Measurements from ENCODE around the gene CTBP2.

The CTBP2 gene

GRCh38 chr10:125092564-125093031, 67.8 kb downstream of the CTBP2 start:
- TF ChIP-seq, protein P1, sequence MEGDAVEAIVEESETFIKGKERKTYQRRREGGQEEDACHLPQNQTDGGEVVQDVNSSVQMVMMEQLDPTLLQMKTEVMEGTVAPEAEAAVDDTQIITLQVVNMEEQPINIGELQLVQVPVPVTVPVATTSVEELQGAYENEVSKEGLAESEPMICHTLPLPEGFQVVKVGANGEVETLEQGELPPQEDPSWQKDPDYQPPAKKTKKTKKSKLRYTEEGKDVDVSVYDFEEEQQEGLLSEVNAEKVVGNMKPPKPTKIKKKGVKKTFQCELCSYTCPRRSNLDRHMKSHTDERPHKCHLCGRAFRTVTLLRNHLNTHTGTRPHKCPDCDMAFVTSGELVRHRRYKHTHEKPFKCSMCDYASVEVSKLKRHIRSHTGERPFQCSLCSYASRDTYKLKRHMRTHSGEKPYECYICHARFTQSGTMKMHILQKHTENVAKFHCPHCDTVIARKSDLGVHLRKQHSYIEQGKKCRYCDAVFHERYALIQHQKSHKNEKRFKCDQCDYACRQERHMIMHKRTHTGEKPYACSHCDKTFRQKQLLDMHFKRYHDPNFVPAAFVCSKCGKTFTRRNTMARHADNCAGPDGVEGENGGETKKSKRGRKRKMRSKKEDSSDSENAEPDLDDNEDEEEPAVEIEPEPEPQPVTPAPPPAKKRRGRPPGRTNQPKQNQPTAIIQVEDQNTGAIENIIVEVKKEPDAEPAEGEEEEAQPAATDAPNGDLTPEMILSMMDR (IDR thresholded peaks at IDR 0.05; ENCODE audit: low read depth, low read length): no peak
- no peak overlapping the region for H3K4me3 ChIP-seq (replicated peaks in 1 of 2; ENCODE audit: low read depth in 2 of 2, low read length in 2 of 2)
- no peak for DNase-seq (ENCODE audit: low read depth in 2 of 2)

GRCh38 chr10:125091891-125092290, 68.5 kb downstream of the CTBP2 start:
- TF ChIP-seq, protein P1 (IDR thresholded peaks at IDR 0.05; ENCODE audit: low read depth, low read length): no peak
- H3K4me3 ChIP-seq (replicated peaks in 1 of 2; ENCODE audit: low read depth in 2 of 2, low read length in 2 of 2): no peak overlapping the region
- peak in 1 of 2 donors; percentile 60 for DNase-seq (ENCODE audit: low read depth in 2 of 2)

GRCh38 chr10:125089469-125089868, 70.9 kb downstream of the CTBP2 start:
- peak in 1 of 2 donors; percentile 23 for DNase-seq (ENCODE audit: low read depth in 2 of 2)
- no peak overlapping the region for H3K4me3 ChIP-seq (replicated peaks in 1 of 2; ENCODE audit: low read depth in 2 of 2, low read length in 2 of 2)
- TF ChIP-seq, protein P1 (IDR thresholded peaks at IDR 0.05; ENCODE audit: low read depth, low read length): no peak

DNA sequence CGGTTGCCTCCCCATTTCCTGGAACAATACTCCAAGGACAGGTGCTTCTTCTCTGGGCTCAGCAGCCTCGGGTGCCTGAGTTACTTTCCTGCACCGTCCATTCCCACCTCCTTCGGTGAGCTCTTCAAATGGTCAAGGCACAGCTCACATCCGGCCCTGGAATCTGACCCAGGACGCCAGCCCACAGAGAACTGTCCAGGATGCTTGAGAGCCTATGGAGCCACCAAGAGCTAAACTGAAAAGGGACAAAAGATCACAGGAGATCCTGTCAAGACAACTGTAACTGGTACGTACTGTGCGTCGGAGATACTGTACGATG, 72.5 kb downstream of the CTBP2 start:
- no peak for DNase-seq (ENCODE audit: low read depth in 2 of 2)
- H3K4me3 ChIP-seq (replicated peaks in 1 of 2; ENCODE audit: low read depth in 2 of 2, low read length in 2 of 2): no peak overlapping the region
- TF ChIP-seq, protein P1 (IDR thresholded peaks at IDR 0.05; ENCODE audit: low read depth, low read length): no peak

GRCh38 chr10:125087191-125087896, 73.0 kb downstream of the CTBP2 start:
- DNase-seq (ENCODE audit: low read depth in 2 of 2): no peak
- H3K4me3 ChIP-seq (replicated peaks in 1 of 2; ENCODE audit: low read depth in 2 of 2, low read length in 2 of 2): no peak overlapping the region
- TF ChIP-seq, protein P1 (IDR thresholded peaks at IDR 0.05; ENCODE audit: low read depth, low read length): no peak

DNA sequence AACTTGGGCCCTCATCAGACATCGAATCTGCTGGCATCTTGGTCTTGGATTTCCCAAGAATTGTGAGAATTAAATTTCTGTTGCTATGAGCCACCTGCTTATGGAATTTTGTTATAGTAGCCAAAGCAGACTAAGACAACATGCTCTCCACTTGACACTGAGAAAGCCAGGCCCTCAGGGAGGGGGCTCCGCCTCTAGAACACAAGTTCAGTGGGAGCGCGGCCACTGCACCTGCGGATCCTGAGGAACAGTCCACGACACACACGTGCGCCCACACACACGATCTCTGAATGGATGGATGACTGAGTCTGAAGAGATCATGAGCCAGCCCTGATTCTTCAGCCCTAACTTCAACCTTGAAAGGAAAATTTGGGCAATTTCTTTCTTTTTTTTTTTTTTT, 73.7 kb downstream of the CTBP2 start:
- DNase-seq (ENCODE audit: low read depth in 2 of 2): no peak
- no peak overlapping the region for H3K4me3 ChIP-seq (replicated peaks in 1 of 2; ENCODE audit: low read depth in 2 of 2, low read length in 2 of 2)
- TF ChIP-seq, protein P1 (IDR thresholded peaks at IDR 0.05; ENCODE audit: low read depth, low read length): no peak
